Astrocyte (in vitro differentiated cells and primary cell): ENCODE measurements around the gene HSD17B4.

ENCODE experiments used
- EZH2 ChIP-seq: IDR thresholded peaks from 2 replicates; pipeline ENCODE4 v1.6.1; 2012; ENCODE audit warnings: mild to moderate bottlenecking, low read length, inconsistent platforms; ENCODE audit not compliant: insufficient read depth
- TF ChIP-seq, protein P1 (sequence below): IDR thresholded peaks from 2 replicates; pipeline ENCODE4 v1.5.1; 2011; ENCODE audit warnings: low read depth, mild to moderate bottlenecking, inconsistent platforms, low read length, moderate library complexity; ENCODE audit not compliant: insufficient read depth

DNA sequence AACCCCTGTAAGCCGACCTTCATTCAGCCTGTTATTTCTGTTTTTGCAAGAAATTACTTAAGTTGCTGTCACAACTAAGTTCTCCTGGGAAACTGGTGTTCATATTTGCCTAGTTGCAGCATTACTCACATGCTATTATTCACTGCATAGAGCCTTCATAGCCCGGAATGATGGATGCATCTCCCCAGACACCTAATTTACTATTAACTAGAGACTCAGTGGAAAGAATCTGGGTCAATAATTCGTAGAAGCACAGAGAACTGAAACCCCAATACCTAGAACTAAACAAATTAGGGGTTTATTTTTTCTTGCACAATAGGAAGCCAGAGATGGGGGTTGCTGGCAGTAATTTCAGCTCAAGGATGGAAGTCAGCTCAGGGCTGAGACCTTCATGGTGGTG is 131.4 kb downstream of the HSD17B4 start:
- TF ChIP-seq, protein P1, sequence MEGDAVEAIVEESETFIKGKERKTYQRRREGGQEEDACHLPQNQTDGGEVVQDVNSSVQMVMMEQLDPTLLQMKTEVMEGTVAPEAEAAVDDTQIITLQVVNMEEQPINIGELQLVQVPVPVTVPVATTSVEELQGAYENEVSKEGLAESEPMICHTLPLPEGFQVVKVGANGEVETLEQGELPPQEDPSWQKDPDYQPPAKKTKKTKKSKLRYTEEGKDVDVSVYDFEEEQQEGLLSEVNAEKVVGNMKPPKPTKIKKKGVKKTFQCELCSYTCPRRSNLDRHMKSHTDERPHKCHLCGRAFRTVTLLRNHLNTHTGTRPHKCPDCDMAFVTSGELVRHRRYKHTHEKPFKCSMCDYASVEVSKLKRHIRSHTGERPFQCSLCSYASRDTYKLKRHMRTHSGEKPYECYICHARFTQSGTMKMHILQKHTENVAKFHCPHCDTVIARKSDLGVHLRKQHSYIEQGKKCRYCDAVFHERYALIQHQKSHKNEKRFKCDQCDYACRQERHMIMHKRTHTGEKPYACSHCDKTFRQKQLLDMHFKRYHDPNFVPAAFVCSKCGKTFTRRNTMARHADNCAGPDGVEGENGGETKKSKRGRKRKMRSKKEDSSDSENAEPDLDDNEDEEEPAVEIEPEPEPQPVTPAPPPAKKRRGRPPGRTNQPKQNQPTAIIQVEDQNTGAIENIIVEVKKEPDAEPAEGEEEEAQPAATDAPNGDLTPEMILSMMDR = no peak
- TF ChIP-seq EZH2 = no peak
